Measurements from ENCODE around the gene DNM3.
"Not testable (repeated sequence)": the region's sequence is repeated elsewhere in the genome, so short reads cannot be mapped to it uniquely, and the experiment has no call there.

The DNM3 gene

GRCh38 chr1:172276120-172276818 is 435.0 kb downstream of the DNM3 start:
- DNase-seq (ENCODE audit: low read depth in 2 of 2), result no peak

DNA sequence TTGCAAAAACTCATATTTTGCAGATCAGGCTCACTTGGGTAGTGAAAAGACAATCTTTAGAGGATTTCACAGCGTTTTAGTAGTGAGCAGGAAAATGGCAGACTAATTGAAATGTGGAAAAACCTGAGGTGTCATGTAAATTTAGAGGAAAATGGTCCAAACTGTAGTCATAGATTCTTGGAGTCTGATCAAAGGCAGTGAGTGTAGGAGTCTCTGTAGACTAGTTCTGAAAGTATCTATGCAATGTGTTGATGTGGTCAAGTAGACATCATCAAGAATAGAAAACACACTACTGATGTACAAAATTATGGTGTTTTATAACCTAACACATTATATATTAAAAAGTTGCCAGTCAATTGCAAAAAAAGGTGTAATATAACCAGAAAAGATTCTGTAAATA is 436.0 kb downstream of the DNM3 start:
- DNase-seq (ENCODE audit: low read depth in 2 of 2), result no peak

GRCh38 chr1:172277989-172278388 is 436.7 kb downstream of the DNM3 start:
- no peak for DNase-seq (ENCODE audit: low read depth in 2 of 2)

DNA sequence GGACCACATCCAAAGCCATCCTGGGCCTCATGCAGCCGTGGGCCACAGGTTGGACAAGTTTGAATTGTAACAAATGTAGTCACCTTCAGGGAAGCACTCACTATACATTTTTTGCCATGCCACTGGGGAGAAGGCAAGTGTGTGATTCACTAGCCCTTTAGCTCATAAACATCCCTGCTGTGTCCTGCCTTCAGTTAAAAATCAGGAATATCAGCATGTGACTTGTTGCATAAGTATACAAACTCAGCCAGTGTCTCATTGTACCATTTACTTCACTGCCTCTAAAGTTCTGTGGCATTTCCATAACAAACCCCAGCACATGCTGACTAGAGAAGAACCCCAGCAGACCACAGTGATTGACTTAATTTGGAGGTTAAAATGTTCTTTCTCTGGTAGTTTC is 437.2 kb downstream of the DNM3 start:
- DNase-seq (ENCODE audit: low read depth in 2 of 2), result no peak

- DNase-seq (ENCODE audit: low read depth in 2 of 2), result no peak
Measured at GRCh38 chr1:172279939-172280636, 438.8 kb downstream of the DNM3 start.

DNA sequence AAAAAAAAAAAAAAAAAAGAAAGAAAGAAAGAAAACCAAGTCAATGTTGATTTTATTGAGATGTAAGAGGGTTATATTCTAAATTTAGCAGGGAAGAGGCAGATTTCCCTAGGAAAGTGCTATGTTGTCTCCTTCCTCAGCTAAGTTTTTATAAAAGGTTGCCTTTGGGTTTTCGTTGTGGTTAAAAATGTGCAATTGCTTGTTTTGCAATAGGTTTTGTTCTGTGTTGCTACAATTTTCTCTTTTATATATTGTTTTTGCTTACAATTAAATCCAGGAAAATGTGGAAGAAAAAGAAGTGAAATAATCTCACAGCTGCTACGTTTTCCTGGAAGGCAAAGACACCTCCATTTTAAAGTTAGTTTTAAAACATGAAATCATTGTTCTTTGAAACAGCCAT is 442.5 kb downstream of the DNM3 start:
- no peak for DNase-seq (ENCODE audit: low read depth in 2 of 2)

DNA sequence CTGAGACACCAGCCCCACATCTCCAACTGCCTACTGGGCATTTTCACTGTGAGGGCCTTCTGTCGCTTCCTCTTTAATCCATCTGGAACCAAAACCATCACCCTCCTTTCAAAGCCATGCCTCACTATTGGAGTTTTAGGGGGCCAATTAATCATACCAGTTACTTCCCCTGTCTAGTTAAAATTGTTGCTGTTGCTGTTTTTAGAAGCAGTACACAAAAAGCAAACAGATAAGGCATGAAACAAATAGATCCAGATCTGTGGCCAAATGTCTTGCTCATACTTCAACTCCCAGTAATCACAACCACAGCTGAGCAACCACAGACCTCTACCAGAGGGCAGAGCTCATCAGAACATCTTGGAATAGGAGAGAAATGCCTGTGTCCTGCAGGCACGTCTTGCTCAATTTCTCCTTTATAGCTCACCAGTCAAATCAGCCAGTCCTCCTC is 445.4 kb downstream of the DNM3 start:
- DNase-seq (ENCODE audit: low read depth in 2 of 2), result no peak

- no peak for DNase-seq (ENCODE audit: low read depth in 2 of 2)
Measured at GRCh38 chr1:172287208-172287607, 445.9 kb downstream of the DNM3 start.

DNA sequence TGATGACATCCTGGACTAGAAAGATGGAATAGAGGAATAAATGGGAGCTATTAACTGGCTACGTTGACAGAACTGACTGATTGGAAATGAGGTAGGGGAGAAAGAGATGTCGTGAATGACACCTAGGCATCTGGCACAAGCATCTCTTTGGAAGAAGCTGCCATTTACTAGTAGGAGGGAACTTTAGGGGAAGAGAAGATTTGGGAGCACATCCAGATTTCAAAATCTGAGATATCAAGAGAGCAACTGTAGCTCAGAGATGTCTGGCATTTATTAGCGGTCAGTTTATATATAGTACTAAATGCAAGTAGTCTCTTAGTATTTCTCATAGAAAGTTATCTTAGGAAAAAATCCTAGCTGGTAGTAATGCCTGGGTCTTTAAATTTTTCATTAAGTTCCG is 447.3 kb downstream of the DNM3 start:
- DNase-seq (ENCODE audit: low read depth in 2 of 2), result no peak

DNA sequence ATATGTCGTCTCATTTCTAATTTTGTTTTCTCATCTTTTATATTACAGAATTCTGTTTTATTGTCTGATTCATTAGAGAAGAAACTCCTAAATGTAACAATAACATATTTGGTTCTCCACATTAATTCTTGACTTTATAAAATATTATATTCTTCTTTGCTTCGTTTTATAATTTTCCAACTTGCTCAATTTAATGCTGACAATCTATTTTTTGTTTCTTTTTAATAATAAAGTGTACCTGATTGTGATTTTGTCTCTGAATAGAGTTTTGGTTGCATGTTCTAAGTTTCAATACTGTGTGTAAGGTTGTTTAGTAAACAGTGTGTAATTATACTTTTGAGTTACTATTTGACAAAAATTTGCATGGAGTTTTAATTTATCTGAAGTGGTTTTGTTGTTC is 448.1 kb downstream of the DNM3 start:
- no peak for DNase-seq (ENCODE audit: low read depth in 2 of 2)

DNA sequence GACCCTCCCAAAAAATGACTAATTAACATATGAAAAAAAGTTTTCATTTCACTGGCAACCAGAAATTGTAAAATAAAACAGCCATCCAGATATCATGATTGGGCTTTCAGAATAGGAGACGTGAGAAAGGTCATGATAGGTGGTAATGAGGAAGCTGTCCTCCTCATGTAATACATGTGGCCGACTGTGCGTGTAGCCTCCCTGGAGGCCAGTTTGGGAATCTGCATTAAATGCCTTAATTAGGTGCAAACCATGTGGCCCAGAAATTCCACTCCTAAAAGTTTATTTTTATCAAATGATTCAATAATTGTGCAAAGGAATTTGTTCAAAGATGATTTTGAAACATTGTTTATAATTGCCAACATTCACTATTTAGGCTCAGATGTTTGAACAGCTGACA is 451.5 kb downstream of the DNM3 start:
- no peak for DNase-seq (ENCODE audit: low read depth in 2 of 2)

DNA sequence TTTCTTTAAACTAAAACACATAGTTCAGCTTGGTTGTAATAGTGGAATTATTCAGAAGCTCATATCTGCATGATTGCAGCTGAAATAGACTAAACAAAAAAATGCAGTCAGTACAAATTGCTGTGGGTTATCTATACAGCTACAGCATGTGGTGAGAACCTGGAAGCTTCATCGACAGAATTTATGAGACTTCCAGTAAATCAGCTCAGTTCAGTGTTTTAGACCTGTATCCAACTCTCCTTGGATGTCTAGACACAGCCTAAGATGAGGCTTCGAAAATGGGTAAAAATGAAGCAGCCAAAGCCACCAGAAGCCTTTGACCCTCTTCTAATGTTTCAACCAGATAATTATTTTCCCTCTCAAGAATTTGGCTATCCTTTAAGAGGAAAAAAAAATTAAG is 452.1 kb downstream of the DNM3 start:
- DNase-seq (ENCODE audit: low read depth in 2 of 2), result no peak

GRCh38 chr1:172298141-172298540 is 456.8 kb downstream of the DNM3 start:
- no peak for DNase-seq (ENCODE audit: low read depth in 2 of 2)

GRCh38 chr1:172298911-172299310 is 457.6 kb downstream of the DNM3 start:
- no peak for DNase-seq (ENCODE audit: low read depth in 2 of 2)

- no peak for DNase-seq (ENCODE audit: low read depth in 2 of 2)
Measured at GRCh38 chr1:172299515-172299914, 458.2 kb downstream of the DNM3 start.

- not testable (repeated sequence) for DNase-seq (ENCODE audit: low read depth in 2 of 2)
Measured at GRCh38 chr1:172307508-172307907, 466.2 kb downstream of the DNM3 start.

- no peak for DNase-seq (ENCODE audit: low read depth in 2 of 2)
Measured at GRCh38 chr1:172308142-172308541, 466.8 kb downstream of the DNM3 start.

GRCh38 chr1:172308577-172308976 is 467.3 kb downstream of the DNM3 start:
- DNase-seq (ENCODE audit: low read depth in 2 of 2), result no peak

DNA sequence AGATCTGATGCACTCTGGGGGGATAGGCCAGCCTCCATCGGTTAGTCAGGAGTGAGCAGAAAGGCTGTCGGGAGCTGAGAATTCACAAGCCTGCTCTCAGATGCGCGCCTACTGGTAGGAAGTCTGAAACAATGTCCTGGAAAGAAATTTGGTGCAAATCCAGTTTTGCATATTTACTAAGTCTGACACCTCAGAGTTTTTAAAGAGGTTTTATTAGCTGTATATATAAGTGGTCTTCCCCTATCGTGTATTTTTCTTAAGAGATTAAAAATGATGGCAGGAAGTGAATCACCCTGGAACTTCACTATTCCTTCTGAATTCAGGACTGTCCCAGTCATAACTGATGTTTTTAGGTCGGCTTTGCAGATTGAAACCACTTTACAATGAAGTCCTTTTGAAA is 479.4 kb downstream of the DNM3 start:
- DNase-seq (ENCODE audit: low read depth in 2 of 2), result no peak

DNA sequence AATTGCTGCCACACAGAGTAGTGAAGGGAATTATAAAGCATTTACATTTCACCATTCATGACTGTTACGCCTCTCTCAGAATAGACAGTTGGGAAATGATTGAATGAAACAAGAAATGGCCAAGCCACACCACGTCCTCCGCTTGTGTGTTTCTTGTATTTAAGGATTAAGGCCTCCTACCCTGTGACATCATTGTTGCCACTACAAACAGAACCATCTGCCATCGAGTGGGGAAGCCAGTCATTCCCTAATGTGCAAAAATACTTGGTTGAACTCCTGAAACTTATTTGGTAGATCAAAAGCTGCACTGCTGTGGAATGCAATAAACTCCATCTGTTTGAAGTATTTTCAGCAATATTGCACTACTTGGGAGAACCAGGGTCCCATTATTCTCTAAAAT is 480.2 kb downstream of the DNM3 start:
- no peak for DNase-seq (ENCODE audit: low read depth in 2 of 2)

- DNase-seq (ENCODE audit: low read depth in 2 of 2), result no peak
Measured at GRCh38 chr1:172322219-172323061, 481.1 kb downstream of the DNM3 start.

- no peak for DNase-seq (ENCODE audit: low read depth in 2 of 2)
Measured at GRCh38 chr1:172323686-172324085, 482.4 kb downstream of the DNM3 start.

DNA sequence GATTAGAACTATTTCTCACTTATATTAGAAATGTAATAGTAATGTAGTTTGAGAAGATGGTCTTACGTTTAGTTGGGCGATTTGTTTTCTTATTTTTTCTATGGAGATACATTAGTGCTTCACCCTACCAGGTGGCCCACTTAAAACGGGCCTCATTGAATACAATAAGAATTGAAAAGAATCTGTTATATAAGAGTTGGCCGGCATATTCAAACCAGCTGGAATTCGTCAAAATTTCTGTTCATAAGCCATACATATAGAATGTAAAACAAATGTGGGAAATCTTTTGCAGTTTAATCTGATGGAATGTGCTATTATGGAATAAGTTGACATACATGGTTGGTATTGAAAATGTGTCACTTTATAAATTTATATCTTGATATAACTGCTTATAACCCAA is 482.8 kb downstream of the DNM3 start:
- DNase-seq (ENCODE audit: low read depth in 2 of 2), result no peak

Measured in stimulated activated CD8-positive, alpha-beta memory T cell treated with anti-CD3 and anti-CD28 coated beads, Interleukin-15, amount 100 ng/mL, for 48 hours (primary cell).